ENCODE data around the gene TAF5L.

Gene TAF5L

DNA sequence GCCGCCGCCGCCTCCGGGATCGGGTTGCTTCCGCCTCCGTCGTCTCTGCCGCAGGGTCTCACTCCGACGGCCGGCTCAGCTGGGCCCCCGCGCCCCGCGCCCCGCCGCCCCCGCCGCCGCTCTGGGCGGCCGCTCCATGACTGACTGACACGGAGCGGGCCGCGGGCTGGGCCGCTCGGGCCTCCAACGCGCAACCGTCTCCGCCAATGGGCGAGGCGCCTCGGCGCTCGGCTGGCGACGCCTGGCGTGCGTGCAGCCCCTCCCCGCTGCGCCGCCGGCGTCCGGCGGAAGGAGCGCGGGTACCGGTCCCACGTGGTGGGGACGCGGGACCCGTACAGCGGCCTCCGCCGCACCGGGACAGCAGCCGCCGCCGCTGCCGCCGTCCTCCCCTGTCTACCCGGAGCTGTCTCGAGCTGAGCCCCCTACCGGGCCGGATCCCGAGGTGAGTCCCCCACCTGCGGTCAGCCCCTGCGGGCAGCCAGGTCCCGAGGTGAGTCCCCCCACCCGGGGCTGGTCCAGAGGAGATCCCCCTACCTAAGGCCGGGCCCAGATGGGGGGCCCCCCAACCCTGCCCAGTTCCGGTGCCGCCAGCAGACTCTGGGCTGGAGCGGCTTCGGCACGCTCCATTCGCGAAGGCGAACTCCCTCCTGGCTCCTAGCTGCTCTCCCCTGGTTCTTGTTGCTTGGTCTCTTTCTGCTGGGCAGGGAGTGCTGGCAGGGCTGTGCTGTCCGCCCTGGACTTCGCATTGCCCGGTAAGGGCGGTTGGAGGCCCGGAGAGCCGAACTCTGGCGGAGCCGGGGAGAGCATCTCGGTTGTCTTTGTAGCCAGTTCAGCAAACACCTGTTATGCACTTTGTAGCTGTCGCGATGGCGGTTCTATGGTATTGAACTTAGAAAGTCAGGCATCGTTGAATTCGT is at the start of gene TAF5L, which contains the start of gene URB2:
Gene TAF5L (minus strand): TSS at position 208 of the 917 bp plus-strand sequence. CDS start 11,640 bp downstream, outside the sequence.
Gene URB2 (plus strand): TSS at position 333 of the 917 bp plus-strand sequence. CDS start 1,387 bp downstream, outside the sequence.
- DNase-seq, result peak; percentile 85 to 87

DNA sequence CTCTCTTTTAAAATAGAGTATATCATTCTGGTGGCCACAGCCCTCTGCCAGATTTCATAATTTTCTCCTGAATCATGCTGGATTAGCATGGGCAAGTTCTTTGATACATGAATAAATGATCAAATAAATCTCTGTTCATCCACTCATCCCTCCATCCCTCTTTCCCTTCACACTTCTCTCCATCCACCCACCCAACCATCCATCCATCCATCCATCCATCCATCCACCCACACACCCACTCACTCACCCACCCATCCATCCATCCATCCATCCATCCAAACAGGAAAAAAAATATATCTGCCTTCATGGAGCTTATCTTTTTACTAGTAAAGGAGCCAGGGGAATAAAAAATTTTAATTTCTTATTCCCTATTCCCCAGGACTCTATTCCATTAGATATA is 49.5 kb upstream of the TAF5L start:
- no peak for DNase-seq

GRCh38 chr1:229674042-229674441 is 48.1 kb upstream of the TAF5L start:
- DNase-seq, result no peak

GRCh38 chr1:229672246-229672645 is 46.3 kb upstream of the TAF5L start:
- no peak for DNase-seq

- DNase-seq, result no peak
Observed at GRCh38 chr1:229671310-229671709, 45.4 kb upstream of the TAF5L start.

GRCh38 chr1:229669333-229669732 is 43.4 kb upstream of the TAF5L start:
- DNase-seq, result no peak

DNA sequence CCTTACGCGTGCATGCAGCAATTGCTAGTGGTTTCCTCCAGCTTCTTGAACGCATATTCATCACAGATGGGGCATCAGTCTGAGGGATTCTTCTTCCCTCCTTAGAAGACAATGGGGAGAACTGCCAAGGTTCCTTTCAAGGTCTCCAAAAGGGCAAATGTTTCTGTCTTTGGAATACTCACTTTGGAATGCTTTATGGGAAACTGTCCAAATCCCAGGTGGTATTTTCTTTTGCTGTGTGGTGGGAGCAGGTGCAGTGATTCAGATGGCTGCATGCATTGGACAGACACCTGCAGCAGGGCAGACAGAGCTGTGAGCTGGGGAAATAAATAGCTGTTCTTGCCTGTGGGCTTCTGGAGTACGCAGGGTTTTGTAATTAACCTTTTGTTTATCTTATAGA is 40.7 kb upstream of the TAF5L start:
- DNase-seq, result no peak

DNA sequence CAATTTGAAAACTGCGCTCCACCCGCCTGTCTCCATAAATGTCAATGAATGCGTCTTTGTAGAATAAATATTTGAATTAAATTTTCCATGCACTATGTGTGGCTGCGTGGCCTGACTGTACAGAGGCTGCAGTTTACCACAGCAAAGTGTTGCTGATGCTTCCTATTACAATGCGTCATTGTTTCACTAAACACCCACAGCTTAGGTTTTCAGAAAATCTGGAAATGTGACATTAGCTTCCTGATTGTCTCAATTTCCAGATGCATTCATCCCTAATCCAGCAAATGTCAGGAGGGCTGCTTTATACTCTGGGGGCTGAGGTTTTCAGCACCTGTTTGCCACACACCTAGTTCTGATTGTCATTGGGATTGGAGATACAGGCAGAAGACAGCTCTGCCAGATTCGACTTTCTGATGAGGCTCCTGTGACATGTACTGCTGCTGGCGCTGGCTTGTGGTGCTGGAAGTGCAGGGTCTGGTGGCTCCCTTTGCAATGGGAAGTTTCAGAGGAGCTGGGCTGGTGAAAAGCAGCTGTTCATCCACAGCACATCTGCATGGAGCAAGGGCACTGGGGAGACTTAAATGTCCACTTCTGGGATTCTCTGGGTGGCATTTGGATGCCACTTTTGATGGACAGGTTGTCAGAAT is 40.1 kb upstream of the TAF5L start:
- no peak for DNase-seq

DNA sequence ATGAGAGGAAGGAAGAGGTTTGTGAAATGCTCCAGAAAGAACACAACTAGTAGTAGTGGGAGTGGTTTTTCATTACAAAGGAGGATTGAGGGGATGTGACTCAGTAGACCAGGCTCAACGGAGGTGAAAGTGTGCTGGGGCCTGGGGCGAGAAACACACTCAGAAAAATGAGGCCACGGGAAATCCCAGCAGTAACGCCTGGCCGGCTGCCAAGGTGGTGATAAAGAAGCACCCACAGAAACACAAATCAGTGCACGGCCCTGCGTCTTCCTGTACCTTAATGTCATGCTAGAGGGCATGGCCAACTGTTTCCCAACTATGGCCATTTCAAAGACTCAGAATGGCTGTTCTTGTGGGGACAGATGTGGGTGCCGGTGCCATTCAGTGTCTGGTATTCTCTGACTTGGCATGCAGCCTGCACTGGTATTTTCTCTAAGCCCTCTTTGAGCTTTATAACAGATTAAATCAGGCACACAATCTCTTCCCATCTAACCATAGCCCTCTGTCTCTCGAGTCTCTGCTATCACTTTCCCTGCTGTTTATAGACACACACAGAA is 38.3 kb upstream of the TAF5L start:
- DNase-seq, result peak; percentile 64 to 68

- DNase-seq, result no peak
Observed at GRCh38 chr1:229661897-229662296, 36.0 kb upstream of the TAF5L start.

GRCh38 chr1:229661022-229661877 is 35.3 kb upstream of the TAF5L start:
- peak; percentile 65 to 71 for DNase-seq

GRCh38 chr1:229657993-229658755 is 32.3 kb upstream of the TAF5L start:
- DNase-seq, result no peak

GRCh38 chr1:229655781-229656180 is 29.9 kb upstream of the TAF5L start:
- DNase-seq, result no peak

DNA sequence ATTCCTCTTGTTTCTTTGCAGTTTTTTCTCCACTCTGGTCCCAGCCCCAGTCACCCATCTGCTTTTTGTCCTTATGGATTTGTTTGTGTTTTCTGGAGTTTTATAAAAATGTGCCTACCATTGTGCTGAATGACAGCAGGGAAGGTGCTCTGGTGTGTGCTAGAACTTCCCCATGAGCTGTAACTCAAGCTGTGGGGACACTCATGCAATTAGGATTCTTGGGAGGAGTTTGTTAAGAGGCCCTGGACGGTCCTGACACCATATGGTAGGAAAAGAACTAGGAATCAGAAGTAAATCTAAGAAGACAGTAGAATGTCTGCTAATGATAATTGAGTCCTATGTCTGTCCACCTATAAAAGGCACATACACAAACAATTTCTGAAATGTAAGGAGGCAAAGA is 27.5 kb upstream of the TAF5L start:
- DNase-seq, result no peak

DNA sequence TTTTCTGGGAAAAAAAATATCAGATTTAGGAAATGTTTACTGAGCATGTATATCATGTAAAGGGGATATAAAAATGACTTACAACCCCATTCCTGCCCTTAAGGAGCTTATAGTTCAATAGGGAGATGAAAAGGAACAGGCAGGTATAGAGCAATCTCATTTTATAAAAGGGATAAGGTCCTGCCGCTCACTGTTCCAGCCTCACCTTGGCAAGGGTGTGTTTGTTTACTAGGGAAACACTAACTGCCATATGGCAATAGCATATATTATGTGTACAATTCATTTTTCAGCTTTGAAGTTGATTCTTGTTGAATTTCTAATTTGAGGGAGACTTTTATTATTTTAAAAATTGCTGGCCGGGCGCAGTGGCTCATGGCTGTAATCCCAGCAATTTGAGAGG is 25.6 kb upstream of the TAF5L start:
- no peak for DNase-seq

- no peak for DNase-seq
Observed at GRCh38 chr1:229650045-229650444, 24.1 kb upstream of the TAF5L start.

GRCh38 chr1:229648406-229648805 is 22.5 kb upstream of the TAF5L start:
- DNase-seq, result no peak

- no peak for DNase-seq
Observed at GRCh38 chr1:229645324-229645993, 19.5 kb upstream of the TAF5L start.

DNA sequence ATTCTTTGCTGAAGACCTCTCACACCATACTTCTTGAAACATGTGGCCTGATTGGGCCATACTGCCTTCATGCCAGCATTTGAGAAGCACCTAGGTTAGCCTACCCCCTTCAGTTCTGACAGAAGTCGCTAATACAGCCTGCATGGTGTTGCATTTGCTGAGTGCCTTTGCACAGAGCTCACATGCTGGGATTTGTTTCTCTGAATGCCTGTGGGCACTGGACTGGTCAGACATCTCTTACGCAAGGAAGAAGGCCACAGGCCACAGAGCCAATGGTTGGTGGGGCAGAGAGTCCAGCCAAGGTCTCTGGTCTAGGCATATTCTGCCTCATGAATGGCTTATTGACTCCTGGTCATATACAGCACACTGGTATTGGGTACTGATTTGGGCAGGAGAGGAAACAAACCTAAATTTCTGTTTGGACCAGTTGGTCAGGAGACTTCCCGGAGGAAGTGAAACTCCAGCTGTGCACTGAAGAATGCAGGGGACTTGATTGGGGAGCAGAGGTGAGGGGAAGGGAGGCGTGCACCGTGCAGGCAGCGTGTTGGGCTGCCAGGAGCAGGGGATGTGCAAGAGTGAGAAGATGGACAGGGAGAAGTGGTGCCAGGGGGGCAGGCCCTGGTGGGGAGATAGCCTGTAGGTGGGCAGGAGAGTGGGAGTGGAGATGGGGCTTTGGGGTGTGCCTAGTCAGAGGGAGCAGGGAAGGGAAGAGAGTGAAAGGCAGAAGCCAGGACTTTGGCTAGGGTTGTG is 18.2 kb upstream of the TAF5L start:
- DNase-seq, result no peak

GRCh38 chr1:229642970-229643369 is 17.0 kb upstream of the TAF5L start:
- DNase-seq, result no peak

DNA sequence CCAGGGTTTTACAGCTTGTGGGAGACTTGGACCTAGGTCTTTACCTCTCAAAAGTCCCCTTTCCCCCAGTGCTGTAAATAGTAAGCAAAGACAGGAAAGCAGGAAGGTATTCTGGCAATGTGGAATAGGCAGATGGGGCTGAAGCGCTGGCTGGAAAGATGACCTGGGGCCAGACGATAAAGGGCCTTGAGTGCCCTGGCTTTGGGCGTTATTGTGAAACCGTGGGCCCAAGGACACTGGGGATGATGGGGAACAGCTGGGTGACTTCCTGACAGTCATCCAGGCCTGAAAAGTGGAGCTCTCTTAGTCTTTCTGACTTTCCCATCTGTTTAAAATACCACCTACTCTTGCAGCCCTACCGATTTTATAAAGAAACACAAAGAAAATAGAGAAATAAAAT is 16.5 kb upstream of the TAF5L start:
- no peak for DNase-seq
